ENCODE data around the gene C1orf232.

C1orf232 gene

GRCh38 chr1:26122988-26123973 is 45.5 kb downstream of the C1orf232 start:
- TF ChIP-seq MAX (IDR thresholded peaks at IDR 0.05) (no peak), NFIC (IDR thresholded peaks at IDR 0.05) (no peak), TCF12 (IDR thresholded peaks at IDR 0.05; ENCODE audit: low read depth) (no peak), CEBPB (IDR thresholded peaks at IDR 0.05) (no peak), EGR1 (IDR thresholded peaks at IDR 0.05) (no peak), EP300 (IDR thresholded peaks at IDR 0.05; ENCODE audit: borderline replicate concordance) (no peak), ZBTB7A (IDR thresholded peaks at IDR 0.05; ENCODE audit: low read depth) (no peak), FOXM1 (IDR thresholded peaks at IDR 0.05; ENCODE audit: borderline replicate concordance, low read depth) (no peak), YY1 (IDR thresholded peaks at IDR 0.05; ENCODE audit: low read depth) (no peak), TAF1 (IDR thresholded peaks at IDR 0.05; ENCODE audit: low read depth) (no peak), CREB1 (IDR thresholded peaks at IDR 0.05; ENCODE audit: low read depth) (no peak), USF1 (IDR thresholded peaks at IDR 0.05) (no peak), RAD21 (IDR thresholded peaks at IDR 0.05; ENCODE audit: low read depth) (no peak), TEAD4 (IDR thresholded peaks at IDR 0.05) (no peak)
- TF ChIP-seq, protein P1, sequence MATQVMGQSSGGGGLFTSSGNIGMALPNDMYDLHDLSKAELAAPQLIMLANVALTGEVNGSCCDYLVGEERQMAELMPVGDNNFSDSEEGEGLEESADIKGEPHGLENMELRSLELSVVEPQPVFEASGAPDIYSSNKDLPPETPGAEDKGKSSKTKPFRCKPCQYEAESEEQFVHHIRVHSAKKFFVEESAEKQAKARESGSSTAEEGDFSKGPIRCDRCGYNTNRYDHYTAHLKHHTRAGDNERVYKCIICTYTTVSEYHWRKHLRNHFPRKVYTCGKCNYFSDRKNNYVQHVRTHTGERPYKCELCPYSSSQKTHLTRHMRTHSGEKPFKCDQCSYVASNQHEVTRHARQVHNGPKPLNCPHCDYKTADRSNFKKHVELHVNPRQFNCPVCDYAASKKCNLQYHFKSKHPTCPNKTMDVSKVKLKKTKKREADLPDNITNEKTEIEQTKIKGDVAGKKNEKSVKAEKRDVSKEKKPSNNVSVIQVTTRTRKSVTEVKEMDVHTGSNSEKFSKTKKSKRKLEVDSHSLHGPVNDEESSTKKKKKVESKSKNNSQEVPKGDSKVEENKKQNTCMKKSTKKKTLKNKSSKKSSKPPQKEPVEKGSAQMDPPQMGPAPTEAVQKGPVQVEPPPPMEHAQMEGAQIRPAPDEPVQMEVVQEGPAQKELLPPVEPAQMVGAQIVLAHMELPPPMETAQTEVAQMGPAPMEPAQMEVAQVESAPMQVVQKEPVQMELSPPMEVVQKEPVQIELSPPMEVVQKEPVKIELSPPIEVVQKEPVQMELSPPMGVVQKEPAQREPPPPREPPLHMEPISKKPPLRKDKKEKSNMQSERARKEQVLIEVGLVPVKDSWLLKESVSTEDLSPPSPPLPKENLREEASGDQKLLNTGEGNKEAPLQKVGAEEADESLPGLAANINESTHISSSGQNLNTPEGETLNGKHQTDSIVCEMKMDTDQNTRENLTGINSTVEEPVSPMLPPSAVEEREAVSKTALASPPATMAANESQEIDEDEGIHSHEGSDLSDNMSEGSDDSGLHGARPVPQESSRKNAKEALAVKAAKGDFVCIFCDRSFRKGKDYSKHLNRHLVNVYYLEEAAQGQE (IDR thresholded peaks at IDR 0.05; ENCODE audit: low read depth), result no peak

GRCh38 chr1:26121854-26122773 is 46.6 kb downstream of the C1orf232 start:
- TF ChIP-seq TCF12 (IDR thresholded peaks at IDR 0.05; ENCODE audit: low read depth) (no peak), ZBTB7A (IDR thresholded peaks at IDR 0.05; ENCODE audit: low read depth) (no peak), CEBPB (IDR thresholded peaks at IDR 0.05) (no peak), NFIC (IDR thresholded peaks at IDR 0.05) (no peak), RAD21 (IDR thresholded peaks at IDR 0.05; ENCODE audit: low read depth) (no peak), TAF1 (IDR thresholded peaks at IDR 0.05; ENCODE audit: low read depth) (no peak), USF1 (IDR thresholded peaks at IDR 0.05) (no peak), EP300 (IDR thresholded peaks at IDR 0.05; ENCODE audit: borderline replicate concordance) (no peak)

DNA sequence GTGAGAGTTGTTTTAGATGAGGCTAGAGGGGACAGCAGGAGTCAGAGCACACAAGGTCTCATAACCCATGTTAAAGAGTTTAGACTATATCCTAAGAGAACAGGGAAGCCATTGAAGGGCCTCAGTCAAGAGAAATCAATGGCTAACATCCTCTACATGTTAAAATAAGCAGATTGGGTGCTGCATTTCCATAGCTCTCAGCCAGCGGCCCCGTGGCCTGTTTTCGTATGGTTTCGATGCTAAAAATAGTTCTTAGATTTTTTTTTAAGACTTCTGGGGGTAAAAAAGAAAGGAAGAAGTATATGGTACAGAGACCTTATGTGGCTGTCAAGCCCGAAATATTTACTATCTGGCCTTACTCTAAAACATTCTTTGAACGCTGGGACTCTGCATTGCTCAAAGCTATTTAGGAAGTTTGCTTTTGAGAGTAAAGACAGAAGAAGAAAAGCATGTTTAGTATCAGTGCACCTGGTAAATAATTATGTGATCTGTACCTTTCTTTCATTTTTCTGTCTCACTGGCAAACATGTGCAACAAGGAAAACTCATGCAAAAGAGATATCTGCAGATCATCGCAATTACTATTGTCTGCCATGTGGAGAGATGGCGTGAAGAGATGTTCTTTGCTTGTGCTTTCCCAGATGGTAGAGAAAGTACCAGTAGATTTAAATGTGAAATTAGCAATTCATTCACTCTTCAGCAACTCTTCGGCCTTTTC is 48.7 kb downstream of the C1orf232 start:
- TF ChIP-seq RAD21 (IDR thresholded peaks at IDR 0.05; ENCODE audit: low read depth) (no peak), TAF1 (IDR thresholded peaks at IDR 0.05; ENCODE audit: low read depth) (no peak), TEAD4 (IDR thresholded peaks at IDR 0.05) (no peak), USF1 (IDR thresholded peaks at IDR 0.05) (no peak), ZBTB7A (IDR thresholded peaks at IDR 0.05; ENCODE audit: low read depth) (no peak), FOXM1 (IDR thresholded peaks at IDR 0.05; ENCODE audit: borderline replicate concordance, low read depth) (no peak), TCF12 (IDR thresholded peaks at IDR 0.05; ENCODE audit: low read depth) (no peak), NFIC (IDR thresholded peaks at IDR 0.05) (no peak), EP300 (IDR thresholded peaks at IDR 0.05; ENCODE audit: borderline replicate concordance) (no peak), EGR1 (IDR thresholded peaks at IDR 0.05) (no peak), MAX (IDR thresholded peaks at IDR 0.05) (no peak), YY1 (IDR thresholded peaks at IDR 0.05; ENCODE audit: low read depth) (no peak)
- TF ChIP-seq, protein P1 (IDR thresholded peaks at IDR 0.05; ENCODE audit: low read depth), result no peak
